ENCODE data around the gene VSIG4. TPM values are rescaled to one million over a fixed set of nuclear protein-coding genes. Genes with fewer than 3 reads are reported as not detected.

Gene VSIG4
- total and polyA plus RNA-seq, 2 experiments from 2014 or later: 3.2 to 8.8 TPM

DNA sequence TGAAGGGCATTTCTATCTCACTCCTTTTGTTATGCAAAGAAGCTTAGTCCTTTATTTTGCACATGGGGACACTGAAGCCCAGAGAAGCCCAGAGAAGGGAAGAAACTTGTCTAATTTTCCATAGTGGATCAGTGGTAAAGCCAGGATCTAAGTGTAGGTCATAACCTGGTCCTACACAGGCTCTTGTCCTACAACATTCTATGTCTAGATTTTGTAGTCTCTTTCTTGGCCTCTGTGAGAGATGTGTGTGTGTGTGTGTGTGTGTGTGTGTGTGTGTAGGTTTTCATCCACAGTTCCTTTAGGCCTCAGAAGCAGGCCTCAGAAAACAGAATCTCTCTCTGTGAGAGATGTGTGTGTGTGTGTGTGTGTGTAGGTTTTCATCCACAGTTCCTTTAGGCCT, 38.3 kb downstream of the VSIG4 start:
- Histone ChIP-seq H3K9me2 (replicated peaks; ENCODE audit: insufficient read depth) (no peaks in the 10 kb centered on the region), H3K27ac (no peak overlapping the region), H3K36me3 (replicated peaks; ENCODE audit: insufficient read depth, low read depth) (no peaks in the 10 kb centered on the region), H2AFZ (no peak overlapping the region), H4K20me1 (ENCODE audit: insufficient read depth, poor library complexity, severe bottlenecking) (no peaks in the 10 kb centered on the region), H3K9me3 (ENCODE audit: low read depth) (no peaks in the 10 kb centered on the region), H3K4me3 (no peak overlapping the region), H3K27me3 (no peaks in the 10 kb centered on the region), H3K4me2 (no peak overlapping the region), H3K4me1 (ENCODE audit: insufficient read depth) (no peaks in the 10 kb centered on the region), H3K79me2 (no peaks in the 10 kb centered on the region)
- no peak for TF ChIP-seq EZH2 (IDR thresholded peaks at IDR 0.05; ENCODE audit: borderline replicate concordance)
- TF ChIP-seq, protein P1, sequence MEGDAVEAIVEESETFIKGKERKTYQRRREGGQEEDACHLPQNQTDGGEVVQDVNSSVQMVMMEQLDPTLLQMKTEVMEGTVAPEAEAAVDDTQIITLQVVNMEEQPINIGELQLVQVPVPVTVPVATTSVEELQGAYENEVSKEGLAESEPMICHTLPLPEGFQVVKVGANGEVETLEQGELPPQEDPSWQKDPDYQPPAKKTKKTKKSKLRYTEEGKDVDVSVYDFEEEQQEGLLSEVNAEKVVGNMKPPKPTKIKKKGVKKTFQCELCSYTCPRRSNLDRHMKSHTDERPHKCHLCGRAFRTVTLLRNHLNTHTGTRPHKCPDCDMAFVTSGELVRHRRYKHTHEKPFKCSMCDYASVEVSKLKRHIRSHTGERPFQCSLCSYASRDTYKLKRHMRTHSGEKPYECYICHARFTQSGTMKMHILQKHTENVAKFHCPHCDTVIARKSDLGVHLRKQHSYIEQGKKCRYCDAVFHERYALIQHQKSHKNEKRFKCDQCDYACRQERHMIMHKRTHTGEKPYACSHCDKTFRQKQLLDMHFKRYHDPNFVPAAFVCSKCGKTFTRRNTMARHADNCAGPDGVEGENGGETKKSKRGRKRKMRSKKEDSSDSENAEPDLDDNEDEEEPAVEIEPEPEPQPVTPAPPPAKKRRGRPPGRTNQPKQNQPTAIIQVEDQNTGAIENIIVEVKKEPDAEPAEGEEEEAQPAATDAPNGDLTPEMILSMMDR (IDR thresholded peaks at IDR 0.05; ENCODE audit: poor library complexity): no peak
- TF ChIP-seq EZH2phosphoT487 (IDR thresholded peaks at IDR 0.05; ENCODE audit: low read depth, severe bottlenecking, unreplicated experiment): no peak
- DNase-seq (ENCODE audit: low spot score): no peak

DNA sequence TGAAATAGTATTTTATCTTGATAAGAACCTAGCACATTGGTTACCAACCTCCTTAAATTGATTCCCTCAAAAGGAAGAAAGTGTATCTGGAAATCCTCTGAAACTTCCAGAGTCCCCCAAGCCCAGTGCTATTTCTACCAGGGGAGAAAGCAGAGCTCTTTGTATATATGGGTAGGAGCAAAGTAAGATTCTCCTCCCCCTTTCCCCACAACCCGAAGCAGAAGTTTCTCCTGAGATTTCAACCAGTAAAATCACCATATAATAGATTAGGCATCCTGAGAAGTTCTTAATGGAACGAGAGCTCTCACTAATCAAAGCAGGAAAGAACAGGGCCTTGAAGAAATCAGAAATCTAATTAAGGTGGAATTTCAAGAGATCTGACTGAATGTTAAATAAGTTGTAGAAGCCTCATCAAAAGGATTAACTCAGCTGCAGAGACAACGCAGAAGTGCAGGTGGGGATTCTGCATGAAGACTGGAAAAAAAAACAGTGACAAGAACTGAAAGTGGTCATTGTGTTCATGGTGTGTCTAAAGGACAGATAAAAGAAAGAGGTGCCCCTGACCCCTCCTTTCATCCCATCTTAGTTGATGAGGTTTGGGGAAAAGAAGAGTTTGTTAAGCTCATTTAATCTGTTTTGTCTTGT, 39.1 kb downstream of the VSIG4 start:
- H3K27me3 ChIP-seq: no peaks in the 10 kb centered on the region
- no peak overlapping the region for H2AFZ ChIP-seq
- H3K4me2 ChIP-seq: no peak overlapping the region
- H3K27ac ChIP-seq: no peak overlapping the region
- no peaks in the 10 kb centered on the region for H3K9me3 ChIP-seq (ENCODE audit: low read depth)
- no peak overlapping the region for H3K4me3 ChIP-seq
- H3K9me2 ChIP-seq (replicated peaks; ENCODE audit: insufficient read depth): no peaks in the 10 kb centered on the region
- H3K36me3 ChIP-seq (replicated peaks; ENCODE audit: insufficient read depth, low read depth): no peaks in the 10 kb centered on the region
- no peaks in the 10 kb centered on the region for H3K4me1 ChIP-seq (ENCODE audit: insufficient read depth)
- TF ChIP-seq EZH2phosphoT487 (IDR thresholded peaks at IDR 0.05; ENCODE audit: low read depth, severe bottlenecking, unreplicated experiment): no peak
- TF ChIP-seq, protein P1 (IDR thresholded peaks at IDR 0.05; ENCODE audit: poor library complexity): no peak
- TF ChIP-seq EZH2 (IDR thresholded peaks at IDR 0.05; ENCODE audit: borderline replicate concordance): no peak
- WGBS (ENCODE audit: low lambda C conversion rate, missing lambda C conversion rate): 51% methylated on average over 3 of the region's 3 CpGs
- H3K79me2 ChIP-seq: no peaks in the 10 kb centered on the region
- DNase-seq (ENCODE audit: low spot score): no peak
- H4K20me1 ChIP-seq (ENCODE audit: insufficient read depth, poor library complexity, severe bottlenecking): no peaks in the 10 kb centered on the region

DNA sequence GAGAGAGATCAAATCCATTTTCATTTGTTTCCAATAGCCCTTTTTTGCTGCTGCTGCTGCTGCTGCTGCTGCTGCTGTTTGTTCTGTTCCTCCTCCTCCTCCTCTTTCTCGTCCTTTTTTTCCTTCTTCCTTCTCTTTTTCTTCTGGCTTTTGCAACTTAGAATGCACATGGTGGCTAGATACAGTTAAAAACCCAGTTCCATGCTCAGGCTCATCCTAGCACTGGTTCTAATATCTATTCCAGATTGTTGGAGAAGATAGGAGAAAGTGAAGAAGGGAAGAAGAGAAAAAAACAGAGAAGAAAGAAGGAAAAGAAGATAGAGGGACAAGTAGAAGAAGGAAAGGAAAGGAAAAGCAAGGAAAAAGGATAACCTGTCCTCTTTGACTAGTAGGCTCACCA, 39.7 kb downstream of the VSIG4 start:
- Histone ChIP-seq H3K4me2 (no peak overlapping the region), H3K27me3 (no peaks in the 10 kb centered on the region), H3K4me3 (no peak overlapping the region), H3K79me2 (no peaks in the 10 kb centered on the region), H4K20me1 (ENCODE audit: insufficient read depth, poor library complexity, severe bottlenecking) (no peaks in the 10 kb centered on the region), H3K9me2 (replicated peaks; ENCODE audit: insufficient read depth) (no peaks in the 10 kb centered on the region), H3K4me1 (ENCODE audit: insufficient read depth) (no peaks in the 10 kb centered on the region), H3K36me3 (replicated peaks; ENCODE audit: insufficient read depth, low read depth) (no peaks in the 10 kb centered on the region), H3K27ac (no peak overlapping the region), H3K9me3 (ENCODE audit: low read depth) (no peaks in the 10 kb centered on the region), H2AFZ (no peak overlapping the region)
- no peak for TF ChIP-seq EZH2phosphoT487 (IDR thresholded peaks at IDR 0.05; ENCODE audit: low read depth, severe bottlenecking, unreplicated experiment)
- TF ChIP-seq, protein P1 (IDR thresholded peaks at IDR 0.05; ENCODE audit: poor library complexity): no peak
- no peak for TF ChIP-seq EZH2 (IDR thresholded peaks at IDR 0.05; ENCODE audit: borderline replicate concordance)
- DNase-seq (ENCODE audit: low spot score): no peak
- 39% methylated on average over 1 of the region's 1 CpG for WGBS (ENCODE audit: low lambda C conversion rate, missing lambda C conversion rate)

Measured in hepatocyte (in vitro differentiated cells).